Spleen (tissue), 7 donors: ENCODE data around the gene ZFP42.

ENCODE experiments used
- POLR2AphosphoS5 ChIP-seq, 3 donors: sonication (generic); formaldehyde crosslinking; IDR thresholded peaks; one replicate each; pipeline ENCODE4 v1.5.1; 2017; ENCODE audit warnings: antibody characterized with exemption in 3 of 3
- TF ChIP-seq, protein P1 (sequence below), 11 experiments: fragments of 200-600 bp in 7 of 11; fragments of 450-650 bp in 4 of 11; sonication (generic) in 4 of 11; IDR thresholded peaks in 8 of 11; conservative IDR thresholded peaks in 3 of 11; 1 replicate in 7 of 11; 2 replicates in 4 of 11; pipeline versions ENCODE4 v1.4.0 to v1.8.0; 2016 to 2021; ENCODE audit warnings: antibody characterized with exemption in 11 of 11, inconsistent platforms in 4 of 11, mild to moderate bottlenecking in 1 of 11
- donor health status: DM: no; HTN: no; CAD: no; lungs with moderate emphysema.
- donor health status: DM: no; HTN: no; CAD: no.
- donor health status: DM: no; HTN: no; CAD: no.

DNA sequence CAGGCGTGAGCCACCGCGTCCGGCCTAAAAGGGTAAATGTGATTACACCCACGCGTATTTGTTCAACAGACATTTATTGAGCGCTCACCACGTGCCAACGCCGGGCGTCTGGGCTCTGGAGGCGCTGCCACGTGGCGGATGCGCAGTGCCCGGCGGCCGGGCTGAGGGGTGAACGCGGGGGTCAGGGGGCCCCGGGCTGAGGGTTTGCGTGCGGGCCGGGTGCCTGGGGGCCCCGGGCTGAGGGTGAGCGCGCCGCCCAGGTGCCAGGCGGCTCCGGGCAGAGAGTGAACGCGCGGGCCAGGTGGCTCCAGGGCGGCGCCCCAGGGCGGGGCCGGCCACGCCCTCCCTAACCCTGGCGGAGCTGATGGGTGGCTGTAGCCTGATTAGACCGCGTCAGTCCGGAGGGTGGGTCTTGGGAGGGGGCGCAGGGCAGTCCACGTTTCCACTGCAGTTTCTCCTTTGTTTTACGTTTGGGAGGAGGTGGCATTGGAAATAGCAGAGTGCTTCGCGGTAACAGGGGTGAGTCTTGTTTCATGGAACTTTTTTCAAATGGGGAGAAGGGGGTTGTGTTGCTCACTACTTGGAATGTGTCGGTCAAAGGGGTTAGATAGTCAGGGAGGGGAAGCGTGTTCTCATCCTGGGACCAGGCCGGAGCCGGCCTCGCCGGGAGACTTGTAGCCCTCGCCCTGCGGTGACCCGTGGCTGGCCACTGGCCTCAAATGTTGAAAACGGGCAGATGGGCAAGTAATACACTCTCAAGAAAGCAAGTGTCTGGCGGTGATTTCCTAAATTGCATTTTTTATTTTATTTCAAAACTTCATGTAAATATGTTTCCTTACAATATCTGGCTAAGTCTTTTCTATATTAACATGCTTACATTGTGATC, at the start of gene ZFP42:
- TF ChIP-seq, protein P1, sequence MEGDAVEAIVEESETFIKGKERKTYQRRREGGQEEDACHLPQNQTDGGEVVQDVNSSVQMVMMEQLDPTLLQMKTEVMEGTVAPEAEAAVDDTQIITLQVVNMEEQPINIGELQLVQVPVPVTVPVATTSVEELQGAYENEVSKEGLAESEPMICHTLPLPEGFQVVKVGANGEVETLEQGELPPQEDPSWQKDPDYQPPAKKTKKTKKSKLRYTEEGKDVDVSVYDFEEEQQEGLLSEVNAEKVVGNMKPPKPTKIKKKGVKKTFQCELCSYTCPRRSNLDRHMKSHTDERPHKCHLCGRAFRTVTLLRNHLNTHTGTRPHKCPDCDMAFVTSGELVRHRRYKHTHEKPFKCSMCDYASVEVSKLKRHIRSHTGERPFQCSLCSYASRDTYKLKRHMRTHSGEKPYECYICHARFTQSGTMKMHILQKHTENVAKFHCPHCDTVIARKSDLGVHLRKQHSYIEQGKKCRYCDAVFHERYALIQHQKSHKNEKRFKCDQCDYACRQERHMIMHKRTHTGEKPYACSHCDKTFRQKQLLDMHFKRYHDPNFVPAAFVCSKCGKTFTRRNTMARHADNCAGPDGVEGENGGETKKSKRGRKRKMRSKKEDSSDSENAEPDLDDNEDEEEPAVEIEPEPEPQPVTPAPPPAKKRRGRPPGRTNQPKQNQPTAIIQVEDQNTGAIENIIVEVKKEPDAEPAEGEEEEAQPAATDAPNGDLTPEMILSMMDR (IDR thresholded peaks at IDR 0.05 in 8 of 11, conservative IDR thresholded peaks at IDR 0.05 in 3 of 11): no peak
- no peak for TF ChIP-seq POLR2AphosphoS5 (IDR thresholded peaks at IDR 0.05)
